Omental fat pad (tissue), 4 donors: ENCODE data around the gene COL23A1. TPM values are rescaled to one million over a fixed set of nuclear protein-coding genes. Genes with fewer than 3 reads are reported as not detected.

Experiments used
- ATAC-seq: fragments of 150-250 bp; one replicate; pipeline ENCODE4 v1.9.1; 2016; ENCODE audit warnings: mild to moderate bottlenecking, moderate library complexity; ENCODE audit not compliant: low FRiP score
- DNase-seq: peaks from one replicate; pipeline ENCODE4 v3.0.0-alpha.2; 2019; ENCODE audit warnings: low spot score
- CTCF ChIP-seq, 3 donors: fragments of 450-650 bp; IDR thresholded peaks; one replicate each; pipeline ENCODE4 v1.5.1; 2016 to 2017; ENCODE audit warnings: antibody characterized with exemption in 3 of 3, mild to moderate bottlenecking in 3 of 3, moderate library complexity in 2 of 3
- total RNA-seq, 4 donors: library from RNA; depleted of rRNA; stranded (reverse); fragments of >200 nt; gene quantifications; one replicate each; pipeline ENCODE4 v1.1.0, GENCODE V29; 2016

The COL23A1 gene
- total RNA-seq, 4 donors from 2014 or later = 0.12 to 1.0 (median 0.49) TPM

GRCh38 chr5:178424810-178425177 lies 165.4 kb downstream of the COL23A1 start:
- ATAC-seq = no peak

GRCh38 chr5:178423901-178424809 lies 166.0 kb downstream of the COL23A1 start:
- no peak for DNase-seq
- no peak for ATAC-seq
- TF ChIP-seq CTCF (IDR thresholded peaks at IDR 0.05) = no peak

More at GRCh38 chr5:178424810-178425177, 165.4 kb downstream of the COL23A1 start:
- TF ChIP-seq CTCF (IDR thresholded peaks at IDR 0.05) = no peak
- no peak for DNase-seq

GRCh38 chr5:178423431-178423830 lies 166.8 kb downstream of the COL23A1 start:
- DNase-seq = no peak
- ATAC-seq = no peak
- no peak for TF ChIP-seq CTCF (IDR thresholded peaks at IDR 0.05)

GRCh38 chr5:178422400-178422775 lies 167.8 kb downstream of the COL23A1 start:
- TF ChIP-seq CTCF (IDR thresholded peaks at IDR 0.05) = no peak
- no peak for DNase-seq
- ATAC-seq = no peak

GRCh38 chr5:178421699-178422399 lies 168.3 kb downstream of the COL23A1 start:
- no peak for TF ChIP-seq CTCF (IDR thresholded peaks at IDR 0.05)
- DNase-seq = no peak
- no peak for ATAC-seq

GRCh38 chr5:178421128-178421527 lies 169.1 kb downstream of the COL23A1 start:
- TF ChIP-seq CTCF (IDR thresholded peaks at IDR 0.05) = no peak
- ATAC-seq (no peak), DNase-seq (no peak)
